ENCODE results near the gene CDK5RAP3.

GRCh38 chr17:47981462-47981861 lies 10.5 kb downstream of the CDK5RAP3 start:
- no peak for TF ChIP-seq CTCF (conservative IDR thresholded peaks at IDR 0.05; ENCODE audit: low read length)
- TF ChIP-seq EZH2phosphoT487 (IDR thresholded peaks at IDR 0.05; ENCODE audit: borderline replicate concordance): no peak

All from Loucy (cell line).